Activated T-cell treated with anti-CD3 and anti-CD28 coated beads, Interleukin-2, amount 50 U/mL, for 24 hours (primary cell): ENCODE measurements around the gene MYO10.
"Not testable (repeated sequence)": the region's sequence is repeated elsewhere in the genome, so short reads cannot be mapped to it uniquely, and the experiment has no call there.

ENCODE experiments used
- DNase-seq: peaks from one replicate; pipeline ENCODE4 v3.0.0-alpha.2; 2020
- H3K27ac Mint-ChIP-seq: 2 replicates; pipeline ENCODE4 v1.8.0; 2020; ENCODE audit warnings: mild to moderate bottlenecking, mixed read lengths
- H3K27me3 Mint-ChIP-seq: 2 replicates; pipeline ENCODE4 v1.8.0; 2020; ENCODE audit warnings: mixed read lengths
- H3K36me3 Mint-ChIP-seq: 2 replicates; pipeline ENCODE4 v1.8.0; 2020; ENCODE audit warnings: low read depth, mixed read lengths
- H3K4me1 Mint-ChIP-seq: 2 replicates; pipeline ENCODE4 v1.8.0; 2020; ENCODE audit warnings: low read depth, mixed read lengths
- H3K4me3 Mint-ChIP-seq: 2 replicates; pipeline ENCODE4 v1.8.0; 2020; ENCODE audit warnings: mild to moderate bottlenecking, moderate library complexity, mixed read lengths
- H3K9me3 Mint-ChIP-seq: 2 replicates; pipeline ENCODE4 v1.8.0; 2020; ENCODE audit warnings: mixed read lengths

MYO10 gene

GRCh38 chr5:16750445-16750844 is 185.6 kb downstream of the MYO10 start:
- Mint-ChIP-seq H3K4me3 (no peak overlapping the region), H3K4me1 (no peaks in the 10 kb centered on the region), H3K27me3 (no peaks in the 10 kb centered on the region), H3K9me3 (no peaks in the 10 kb centered on the region), H3K36me3 (no peaks in the 10 kb centered on the region), H3K27ac (no peak overlapping the region)
- no peak for DNase-seq

- no peaks in the 10 kb centered on the region for H3K4me1 Mint-ChIP-seq
- no peak overlapping the region for H3K4me3 Mint-ChIP-seq
- H3K27me3 Mint-ChIP-seq = no peaks in the 10 kb centered on the region
- no peak for DNase-seq
- H3K36me3 Mint-ChIP-seq = no peaks in the 10 kb centered on the region
- no peaks in the 10 kb centered on the region for H3K9me3 Mint-ChIP-seq
- no peak overlapping the region for H3K27ac Mint-ChIP-seq
Observed at GRCh38 chr5:16749626-16750025, 186.5 kb downstream of the MYO10 start.

GRCh38 chr5:16744164-16744880 is 191.8 kb downstream of the MYO10 start:
- no peaks in the 10 kb centered on the region for H3K9me3 Mint-ChIP-seq
- no peaks in the 10 kb centered on the region for H3K4me1 Mint-ChIP-seq
- DNase-seq = no peak
- H3K27ac Mint-ChIP-seq = no peak overlapping the region
- no peaks in the 10 kb centered on the region for H3K36me3 Mint-ChIP-seq
- H3K27me3 Mint-ChIP-seq = peaks cover 16% of the 10 kb centered on the region
- H3K4me3 Mint-ChIP-seq = no peak overlapping the region

- Mint-ChIP-seq H3K4me1 (no peaks in the 10 kb centered on the region), H3K27me3 (peaks cover 17% of the 10 kb centered on the region), H3K27ac (no peak overlapping the region), H3K4me3 (no peak overlapping the region), H3K36me3 (no peaks in the 10 kb centered on the region), H3K9me3 (no peaks in the 10 kb centered on the region)
- DNase-seq = no peak
Observed at GRCh38 chr5:16742938-16743337, 193.2 kb downstream of the MYO10 start.

- H3K27me3 Mint-ChIP-seq = peaks cover 20% of the 10 kb centered on the region
- H3K4me1 Mint-ChIP-seq = no peaks in the 10 kb centered on the region
- H3K27ac Mint-ChIP-seq = no peak overlapping the region
- H3K36me3 Mint-ChIP-seq = no peaks in the 10 kb centered on the region
- no peak for DNase-seq
- no peak overlapping the region for H3K4me3 Mint-ChIP-seq
- H3K9me3 Mint-ChIP-seq = no peaks in the 10 kb centered on the region
Observed at GRCh38 chr5:16740811-16741392, 195.2 kb downstream of the MYO10 start.

- Mint-ChIP-seq H3K4me1 (no peaks in the 10 kb centered on the region), H3K27me3 (peaks cover 22% of the 10 kb centered on the region)
- DNase-seq = no peak
Observed at GRCh38 chr5:16740066-16740810, 195.8 kb downstream of the MYO10 start.

GRCh38 chr5:16738393-16738792 is 197.7 kb downstream of the MYO10 start:
- not testable (repeated sequence) for H3K27ac Mint-ChIP-seq, H3K9me3 Mint-ChIP-seq, H3K36me3 Mint-ChIP-seq, H3K4me3 Mint-ChIP-seq, DNase-seq, H3K4me1 Mint-ChIP-seq
- peaks cover 22% of the 10 kb centered on the region for H3K27me3 Mint-ChIP-seq

More at GRCh38 chr5:16740066-16740810, 195.8 kb downstream of the MYO10 start:
- Mint-ChIP-seq H3K36me3 (no peaks in the 10 kb centered on the region), H3K27ac (no peak overlapping the region), H3K4me3 (no peak overlapping the region), H3K9me3 (no peaks in the 10 kb centered on the region)

GRCh38 chr5:16737620-16738364 is 198.3 kb downstream of the MYO10 start:
- Mint-ChIP-seq H3K4me3 (no peak overlapping the region), H3K27me3 (peaks cover 22% of the 10 kb centered on the region), H3K27ac (no peak overlapping the region), H3K4me1 (no peaks in the 10 kb centered on the region), H3K9me3 (no peaks in the 10 kb centered on the region), H3K36me3 (no peaks in the 10 kb centered on the region)
- DNase-seq = no peak

GRCh38 chr5:16737209-16737608 is 198.9 kb downstream of the MYO10 start:
- peaks cover 22% of the 10 kb centered on the region for H3K27me3 Mint-ChIP-seq
- H3K9me3 Mint-ChIP-seq = no peaks in the 10 kb centered on the region
- no peaks in the 10 kb centered on the region for H3K4me1 Mint-ChIP-seq
- no peaks in the 10 kb centered on the region for H3K36me3 Mint-ChIP-seq
- no peak overlapping the region for H3K27ac Mint-ChIP-seq
- no peak for DNase-seq
- H3K4me3 Mint-ChIP-seq = no peak overlapping the region

- Mint-ChIP-seq H3K36me3 (no peaks in the 10 kb centered on the region), H3K9me3 (no peaks in the 10 kb centered on the region), H3K4me3 (no peak overlapping the region), H3K27me3 (peaks cover 25% of the 10 kb centered on the region), H3K27ac (no peak overlapping the region), H3K4me1 (no peaks in the 10 kb centered on the region)
- no peak for DNase-seq
Observed at GRCh38 chr5:16736158-16736995, 199.7 kb downstream of the MYO10 start.

- no peaks in the 10 kb centered on the region for H3K4me1 Mint-ChIP-seq
- H3K27ac Mint-ChIP-seq = no peak overlapping the region
- H3K4me3 Mint-ChIP-seq = no peak overlapping the region
- no peak for DNase-seq
- H3K9me3 Mint-ChIP-seq = no peaks in the 10 kb centered on the region
- no peaks in the 10 kb centered on the region for H3K36me3 Mint-ChIP-seq
- peaks cover 19% of the 10 kb centered on the region for H3K27me3 Mint-ChIP-seq
Observed at GRCh38 chr5:16735101-16736060, 200.7 kb downstream of the MYO10 start.

GRCh38 chr5:16733331-16734006 is 202.6 kb downstream of the MYO10 start:
- no peaks in the 10 kb centered on the region for H3K4me1 Mint-ChIP-seq
- H3K9me3 Mint-ChIP-seq = no peaks in the 10 kb centered on the region
- DNase-seq = no peak
- no peak overlapping the region for H3K4me3 Mint-ChIP-seq
- peaks cover 16% of the 10 kb centered on the region for H3K27me3 Mint-ChIP-seq
- H3K27ac Mint-ChIP-seq = no peak overlapping the region
- no peaks in the 10 kb centered on the region for H3K36me3 Mint-ChIP-seq

GRCh38 chr5:16732356-16732755 is 203.7 kb downstream of the MYO10 start:
- peaks cover 12% of the 10 kb centered on the region for H3K27me3 Mint-ChIP-seq
- H3K4me3 Mint-ChIP-seq = no peak overlapping the region
- H3K9me3 Mint-ChIP-seq = no peaks in the 10 kb centered on the region
- no peak overlapping the region for H3K27ac Mint-ChIP-seq
- peaks cover 3% of the 10 kb centered on the region for H3K4me1 Mint-ChIP-seq
- DNase-seq = no peak
- H3K36me3 Mint-ChIP-seq = no peaks in the 10 kb centered on the region
